RWPE2 (cell line): ENCODE data around the gene BIRC3.
A peak's percentile ranks its signal among the peaks of the same experiment; 100 is the strongest.

ENCODE experiments used
- ATAC-seq: fragments of 200-7000 bp; cut with Tn5 transposase; 3 replicates; pipeline ENCODE4 v1.9.1; 2021; ENCODE audit warnings: low read depth
- DNase-seq: peaks from one replicate; pipeline ENCODE4 v3.0.0-alpha.2; 2020; ENCODE audit warnings: low spot score
- H3K27ac ChIP-seq: fragments of 450-650 bp; 2 replicates; pipeline ENCODE4 v1.5.1; 2017; ENCODE audit warnings: mild to moderate bottlenecking; ENCODE audit not compliant: poor library complexity, severe bottlenecking
- H3K27me3 ChIP-seq: fragments of 250-450 bp; sonication (Bioruptor Pico); 2 replicates; pipeline ENCODE4 v1.5.1; 2021; ENCODE audit warnings: mild to moderate bottlenecking, moderate library complexity; ENCODE audit not compliant: insufficient read depth, poor library complexity, severe bottlenecking
- H3K36me3 ChIP-seq: fragments of 250-450 bp; sonication (Bioruptor Pico); 2 replicates; pipeline ENCODE4 v1.5.1; 2020; ENCODE audit warnings: low read depth, mild to moderate bottlenecking, moderate library complexity
- H3K4me1 ChIP-seq: fragments of 250-450 bp; sonication (Bioruptor Pico); 2 replicates; pipeline ENCODE4 v1.5.1; 2021; ENCODE audit warnings: mild to moderate bottlenecking, moderate library complexity; ENCODE audit not compliant: insufficient read depth, poor library complexity, severe bottlenecking
- H3K4me3 ChIP-seq: fragments of 250-450 bp; sonication (Bioruptor Pico); 2 replicates; pipeline ENCODE4 v1.5.1; 2021; ENCODE audit warnings: mild to moderate bottlenecking, moderate library complexity; ENCODE audit not compliant: severe bottlenecking
- H3K9me3 ChIP-seq: fragments of 250-450 bp; sonication (Bioruptor Pico); 2 replicates; pipeline ENCODE4 v1.5.1; 2021; ENCODE audit warnings: mild to moderate bottlenecking, moderate library complexity; ENCODE audit not compliant: severe bottlenecking
- TF ChIP-seq, protein P1 (sequence below): fragments of 450-650 bp; IDR thresholded peaks from one replicate; pipeline ENCODE4 v1.5.1; 2017; ENCODE audit warnings: mild to moderate bottlenecking, moderate library complexity; ENCODE audit not compliant: poor library complexity, severe bottlenecking

The BIRC3 gene

DNA sequence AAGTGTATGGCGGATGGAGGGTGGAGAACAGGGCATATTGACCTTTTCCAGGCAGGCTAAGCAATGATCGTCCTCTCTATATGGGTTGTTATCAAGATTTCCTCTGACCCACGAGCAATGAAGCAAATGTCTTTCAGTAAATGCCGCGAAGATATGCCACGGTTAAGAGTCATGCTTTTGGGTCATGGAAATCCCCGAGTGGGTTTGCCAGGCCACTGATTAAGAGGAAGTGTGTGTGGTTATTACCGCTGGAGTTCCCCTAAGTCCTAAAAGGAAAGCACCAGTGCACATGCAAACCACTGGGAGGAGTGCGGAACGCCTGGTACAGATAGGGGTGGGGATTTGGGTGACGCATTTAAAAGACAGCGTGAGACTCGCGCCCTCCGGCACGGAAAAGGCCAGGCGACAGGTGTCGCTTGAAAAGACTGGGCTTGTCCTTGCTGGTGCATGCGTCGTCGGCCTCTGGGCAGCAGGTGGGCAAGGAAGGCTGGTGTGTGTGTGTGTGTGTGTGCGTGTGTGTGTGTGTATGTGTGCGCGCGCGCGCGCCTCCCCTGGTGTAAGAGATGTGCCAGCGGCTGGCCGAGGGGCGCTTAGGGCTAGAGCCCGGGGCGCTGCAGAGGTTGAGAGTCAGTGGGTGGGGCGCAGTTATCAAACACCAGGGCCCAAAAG is at the start of gene BIRC3:
Gene BIRC3, plus strand, starts transcription at position 386 of the 669 bp plus-strand sequence. CDS start 7,026 bp downstream, outside the sequence.
- TF ChIP-seq, protein P1, sequence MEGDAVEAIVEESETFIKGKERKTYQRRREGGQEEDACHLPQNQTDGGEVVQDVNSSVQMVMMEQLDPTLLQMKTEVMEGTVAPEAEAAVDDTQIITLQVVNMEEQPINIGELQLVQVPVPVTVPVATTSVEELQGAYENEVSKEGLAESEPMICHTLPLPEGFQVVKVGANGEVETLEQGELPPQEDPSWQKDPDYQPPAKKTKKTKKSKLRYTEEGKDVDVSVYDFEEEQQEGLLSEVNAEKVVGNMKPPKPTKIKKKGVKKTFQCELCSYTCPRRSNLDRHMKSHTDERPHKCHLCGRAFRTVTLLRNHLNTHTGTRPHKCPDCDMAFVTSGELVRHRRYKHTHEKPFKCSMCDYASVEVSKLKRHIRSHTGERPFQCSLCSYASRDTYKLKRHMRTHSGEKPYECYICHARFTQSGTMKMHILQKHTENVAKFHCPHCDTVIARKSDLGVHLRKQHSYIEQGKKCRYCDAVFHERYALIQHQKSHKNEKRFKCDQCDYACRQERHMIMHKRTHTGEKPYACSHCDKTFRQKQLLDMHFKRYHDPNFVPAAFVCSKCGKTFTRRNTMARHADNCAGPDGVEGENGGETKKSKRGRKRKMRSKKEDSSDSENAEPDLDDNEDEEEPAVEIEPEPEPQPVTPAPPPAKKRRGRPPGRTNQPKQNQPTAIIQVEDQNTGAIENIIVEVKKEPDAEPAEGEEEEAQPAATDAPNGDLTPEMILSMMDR, result peak; percentile 40
- peaks cover 38% of the 10 kb centered on the region for H3K4me1 ChIP-seq
- no peaks in the 10 kb centered on the region for H3K9me3 ChIP-seq
- peaks cover 5% of the 10 kb centered on the region for H3K36me3 ChIP-seq
- peak within 1 kb of the TSS; percentile 36 for H3K4me3 ChIP-seq
- H3K27me3 ChIP-seq, result no peaks in the 10 kb centered on the region
- DNase-seq (peak; percentile 88), ATAC-seq (peak; percentile 95)
- peak within 1 kb of the TSS; percentile 80 for H3K27ac ChIP-seq

- Histone ChIP-seq H3K4me3 (peak overlapping the region; percentile 21), H3K9me3 (no peaks in the 10 kb centered on the region)
These were observed 49.7 kb upstream of the BIRC3 start for GRCh38 chr11:102267609-102268008.

GRCh38 chr11:102268083-102268984 is 49.0 kb upstream of the BIRC3 start:
- Histone ChIP-seq H3K9me3 (no peaks in the 10 kb centered on the region), H3K27me3 (no peaks in the 10 kb centered on the region), H3K4me3 (peak overlapping the region; percentile 21), H3K36me3 (no peaks in the 10 kb centered on the region), H3K27ac (peak overlapping the region; percentile 95), H3K4me1 (peaks cover 33% of the 10 kb centered on the region)
- DNase-seq, result peak; percentile 95
- TF ChIP-seq, protein P1, result peak; percentile 95
- ATAC-seq, result peak; percentile 70

More at GRCh38 chr11:102267609-102268008, 49.7 kb upstream of the BIRC3 start:
- DNase-seq (no peak), ATAC-seq (peak; percentile 39)
- Histone ChIP-seq H3K27ac (peak overlapping the region; percentile 95), H3K36me3 (no peaks in the 10 kb centered on the region), H3K4me1 (peaks cover 33% of the 10 kb centered on the region), H3K27me3 (no peaks in the 10 kb centered on the region)
- TF ChIP-seq, protein P1, result no peak

DNA sequence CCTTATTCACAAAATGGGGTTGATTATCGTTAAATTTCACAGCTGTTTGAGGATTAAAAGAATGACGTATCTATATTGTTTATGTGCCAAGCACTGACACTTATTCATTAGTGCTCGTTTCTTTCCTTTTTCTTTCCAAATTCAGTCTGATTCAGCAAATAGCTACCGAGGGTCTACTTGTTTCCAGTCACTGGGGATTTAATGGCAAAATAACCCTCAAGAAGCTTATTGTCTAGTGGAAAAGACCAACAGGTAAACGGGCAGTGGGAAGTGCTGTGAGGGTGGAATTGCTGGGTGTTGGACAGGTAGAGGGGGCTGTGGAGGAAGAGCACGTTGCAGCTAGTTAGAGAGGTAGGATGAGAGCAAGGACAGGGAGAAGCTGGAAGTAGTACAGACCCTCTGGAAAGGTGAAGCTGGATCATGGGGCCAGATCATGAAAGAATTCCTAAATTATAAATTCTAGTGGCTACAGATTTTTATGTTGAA is 48.3 kb upstream of the BIRC3 start:
- no peak for DNase-seq
- H3K36me3 ChIP-seq, result no peaks in the 10 kb centered on the region

More for the DNA sequence above, 48.3 kb upstream of the BIRC3 start:
- TF ChIP-seq, protein P1, result peak; percentile 84
- Histone ChIP-seq H3K27ac (peak overlapping the region; percentile 95), H3K4me1 (peaks cover 33% of the 10 kb centered on the region), H3K9me3 (no peaks in the 10 kb centered on the region), H3K27me3 (no peaks in the 10 kb centered on the region), H3K4me3 (peak overlapping the region; percentile 7)
- ATAC-seq, result no peak
